Esophagus squamous epithelium (tissue), 5 donors: Measurements from ENCODE around the gene SLAIN2. TPM values are rescaled to one million over a fixed set of nuclear protein-coding genes. Genes with fewer than 3 reads are reported as not detected.

Experiments used
- DNase-seq: peaks from one replicate; lab custom pipeline; 2025; lab: John Stamatoyannopoulos, UW
- H3K27ac ChIP-seq, 4 donors: fragments of 200-600 bp; sonication (generic); one replicate each; pipeline ENCODE4 v1.5.1; 2016 to 2019; ENCODE audit warnings: mild to moderate bottlenecking in 1 of 4
- H3K27me3 ChIP-seq, 4 donors: fragments of 200-600 bp; sonication (generic); 1 replicate in 3 of 4; 2 replicates in 1 of 4; pipeline versions ENCODE4 v1.5.1 to v1.6.0; 2017 to 2021; ENCODE audit warnings: antibody characterized with exemption in 1 of 4
- H3K36me3 ChIP-seq, 3 donors: fragments of 200-600 bp; sonication (generic); one replicate each; pipeline ENCODE4 v1.5.1; 2016 to 2019
- H3K4me1 ChIP-seq, 3 donors: fragments of 200-600 bp; sonication (generic); one replicate each; pipeline ENCODE4 v1.5.1; 2017 to 2019
- H3K4me3 ChIP-seq, 4 donors: fragments of 200-600 bp; sonication (generic); 1 replicate in 3 of 4; 2 replicates in 1 of 4; pipeline ENCODE4 v1.5.1; 2016 to 2019; ENCODE audit warnings: mild to moderate bottlenecking in 2 of 4, moderate library complexity in 1 of 4
- H3K9me3 ChIP-seq, 3 donors: fragments of 200-600 bp; sonication (generic); one replicate each; pipeline ENCODE4 v1.5.1; 2016 to 2019
- POLR2A ChIP-seq, 4 donors: fragments of 450-650 bp; IDR thresholded peaks; one replicate each; pipeline ENCODE4 v1.6.1; 2017; ENCODE audit warnings: antibody characterized with exemption in 4 of 4, mild to moderate bottlenecking in 4 of 4, moderate library complexity in 3 of 4
- WGBS, 2 donors: methylation state at CpG; one replicate each; pipeline ENCODE4 v1.1.5; 2018; 5-methylcytosine and 5-hydroxymethylcytosine counted together
- intact Hi-C: fragments of 100-400 bp; cut with DNase I; formaldehyde crosslinking; loops from one replicate; pipeline ENCODE4 v1.15.0; 2022
- total RNA-seq, 4 donors: library from RNA; depleted of rRNA; stranded (reverse); fragments of >200 nt; gene quantifications; one replicate each; pipeline ENCODE4 v1.1.0, GENCODE V29; 2016
- TF ChIP-seq, protein P1 (sequence below), 6 experiments: fragments of 450-650 bp in 4 of 6; fragments of 200-600 bp in 2 of 6; sonication (generic) in 2 of 6; IDR thresholded peaks; one replicate each; pipeline ENCODE4 v1.5.1; 2016 to 2019; ENCODE audit warnings: antibody characterized with exemption in 6 of 6, mild to moderate bottlenecking in 4 of 6, moderate library complexity in 4 of 6
- donor health status: DM: yes; HTN: yes; CAD: no.

Gene SLAIN2
- total RNA-seq, 4 donors from 2014 or later = 30.1 to 88.9 (median 75.4) TPM

DNA sequence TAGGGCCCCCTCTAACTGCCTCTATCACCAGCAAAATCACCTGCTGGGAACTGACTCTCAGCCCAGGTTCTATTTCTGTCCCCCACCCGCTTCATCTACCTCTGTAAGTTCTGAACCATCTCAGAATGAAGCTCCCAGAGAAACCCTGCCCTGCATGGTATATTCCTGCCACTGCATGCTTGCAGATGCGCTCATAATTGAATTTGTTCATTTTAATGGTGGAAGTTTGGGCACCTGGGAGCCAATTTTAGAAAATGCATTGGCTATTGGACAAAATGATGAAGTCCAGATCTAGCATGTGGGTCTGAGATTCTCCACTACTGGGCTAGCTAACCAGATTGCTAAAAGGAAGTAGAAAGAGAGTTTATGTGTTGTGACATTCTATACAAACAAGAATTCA lies 113.3 kb downstream of the SLAIN2 start:
- Histone ChIP-seq H3K36me3 (no peaks in the 10 kb centered on the region), H3K27ac (no peak overlapping the region), H3K27me3 (no peaks in the 10 kb centered on the region), H3K4me3 (no peak overlapping the region), H3K9me3 (no peaks in the 10 kb centered on the region), H3K4me1 (no peaks in the 10 kb centered on the region)
- DNase-seq = no peak
- 89 to 93% methylated on average over 2 of the region's 2 CpGs for WGBS, 2 donors
- no peak for TF ChIP-seq POLR2A (IDR thresholded peaks at IDR 0.05)
- TF ChIP-seq, protein P1, sequence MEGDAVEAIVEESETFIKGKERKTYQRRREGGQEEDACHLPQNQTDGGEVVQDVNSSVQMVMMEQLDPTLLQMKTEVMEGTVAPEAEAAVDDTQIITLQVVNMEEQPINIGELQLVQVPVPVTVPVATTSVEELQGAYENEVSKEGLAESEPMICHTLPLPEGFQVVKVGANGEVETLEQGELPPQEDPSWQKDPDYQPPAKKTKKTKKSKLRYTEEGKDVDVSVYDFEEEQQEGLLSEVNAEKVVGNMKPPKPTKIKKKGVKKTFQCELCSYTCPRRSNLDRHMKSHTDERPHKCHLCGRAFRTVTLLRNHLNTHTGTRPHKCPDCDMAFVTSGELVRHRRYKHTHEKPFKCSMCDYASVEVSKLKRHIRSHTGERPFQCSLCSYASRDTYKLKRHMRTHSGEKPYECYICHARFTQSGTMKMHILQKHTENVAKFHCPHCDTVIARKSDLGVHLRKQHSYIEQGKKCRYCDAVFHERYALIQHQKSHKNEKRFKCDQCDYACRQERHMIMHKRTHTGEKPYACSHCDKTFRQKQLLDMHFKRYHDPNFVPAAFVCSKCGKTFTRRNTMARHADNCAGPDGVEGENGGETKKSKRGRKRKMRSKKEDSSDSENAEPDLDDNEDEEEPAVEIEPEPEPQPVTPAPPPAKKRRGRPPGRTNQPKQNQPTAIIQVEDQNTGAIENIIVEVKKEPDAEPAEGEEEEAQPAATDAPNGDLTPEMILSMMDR (IDR thresholded peaks at IDR 0.05) = no peak
- intact Hi-C loops = no loop called here

DNA sequence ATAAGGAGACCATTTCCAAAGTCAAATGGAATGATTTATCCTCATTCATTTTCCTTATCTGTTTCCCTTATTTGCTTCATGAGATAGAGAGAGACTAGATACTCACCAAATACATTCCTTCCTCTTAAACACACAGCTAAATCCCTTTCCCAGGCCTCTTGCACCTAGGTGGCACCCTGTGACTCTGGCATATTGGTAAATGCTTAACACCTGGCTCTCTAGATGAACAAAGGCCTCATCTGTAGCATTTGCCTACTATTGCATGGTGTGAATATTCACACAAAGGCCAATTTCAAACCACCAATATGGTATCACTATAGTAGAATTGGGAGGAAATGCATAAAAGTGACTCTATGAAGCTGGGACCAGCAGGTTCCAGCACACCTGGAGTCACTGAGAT lies 119.7 kb downstream of the SLAIN2 start:
- no peak for DNase-seq
- Histone ChIP-seq H3K27me3 (no peaks in the 10 kb centered on the region), H3K27ac (no peak overlapping the region), H3K4me3 (no peak overlapping the region), H3K36me3 (no peaks in the 10 kb centered on the region), H3K4me1 (no peaks in the 10 kb centered on the region), H3K9me3 (peaks cover 0 to 4% (median 0%) of the 10 kb centered on the region in 3 donors)
- TF ChIP-seq POLR2A (IDR thresholded peaks at IDR 0.05) = no peak
- TF ChIP-seq, protein P1 (IDR thresholded peaks at IDR 0.05) = no peak
- intact Hi-C loops = no loop called here

DNA sequence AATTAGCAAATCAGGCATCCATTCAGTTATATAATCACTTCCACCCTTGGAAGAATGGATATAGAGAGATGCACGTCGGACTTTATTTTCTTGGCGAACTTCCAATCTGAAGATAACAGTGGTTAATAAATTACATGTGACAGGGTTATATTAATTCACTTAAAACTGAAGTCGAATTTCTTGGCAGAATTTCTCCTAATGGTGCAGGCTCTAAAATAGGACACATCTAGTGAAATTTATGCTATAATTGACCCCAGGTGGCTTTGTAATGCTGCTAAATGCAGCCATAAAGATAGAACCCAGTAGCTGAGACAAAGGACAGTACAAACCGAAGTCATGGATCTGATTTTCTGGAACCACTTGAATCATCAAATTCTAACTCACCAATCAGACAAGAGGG lies 121.0 kb downstream of the SLAIN2 start:
- intact Hi-C loops = no loop called here
- Histone ChIP-seq H3K4me3 (no peak overlapping the region), H3K36me3 (no peaks in the 10 kb centered on the region), H3K4me1 (no peaks in the 10 kb centered on the region), H3K9me3 (peaks cover 0 to 4% (median 0%) of the 10 kb centered on the region in 3 donors), H3K27ac (no peak overlapping the region), H3K27me3 (no peaks in the 10 kb centered on the region)
- 37 to 55% methylated on average over 5 of the region's 5 CpGs for WGBS, 2 donors
- no peak for DNase-seq
- TF ChIP-seq, protein P1 (IDR thresholded peaks at IDR 0.05) = no peak
- TF ChIP-seq POLR2A (IDR thresholded peaks at IDR 0.05) = no peak

DNA sequence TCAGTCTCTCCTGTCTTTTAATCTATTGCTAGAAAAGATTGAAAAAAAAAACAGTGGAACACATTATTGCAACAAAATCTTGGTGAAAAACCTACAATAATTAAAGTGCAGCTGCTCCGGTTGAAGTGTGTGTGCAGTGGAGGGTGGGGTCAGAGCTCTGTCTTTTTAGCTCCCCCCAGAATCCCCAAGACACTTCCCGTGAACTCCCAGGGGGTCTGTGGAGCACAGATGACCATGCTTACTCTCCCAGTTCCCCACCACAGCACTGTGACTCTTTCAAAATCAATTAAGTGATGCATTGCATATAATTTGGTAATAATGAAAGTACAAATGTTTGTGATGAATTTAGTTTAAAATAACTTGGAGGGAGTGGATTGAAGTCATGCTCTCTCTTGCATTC lies 126.1 kb downstream of the SLAIN2 start:
- WGBS, 2 donors = 42 to 56% methylated on average over 2 of the region's 2 CpGs
- H3K9me3 ChIP-seq = peaks cover 0 to 4% (median 0%) of the 10 kb centered on the region in 3 donors
- no peak overlapping the region for H3K27ac ChIP-seq
- H3K36me3 ChIP-seq = no peaks in the 10 kb centered on the region
- no peaks in the 10 kb centered on the region for H3K27me3 ChIP-seq
- no peak overlapping the region for H3K4me3 ChIP-seq
- DNase-seq = no peak
- no peaks in the 10 kb centered on the region for H3K4me1 ChIP-seq
- TF ChIP-seq POLR2A (IDR thresholded peaks at IDR 0.05) = no peak
- TF ChIP-seq, protein P1 (IDR thresholded peaks at IDR 0.05) = no peak
- intact Hi-C loops = no loop called here

DNA sequence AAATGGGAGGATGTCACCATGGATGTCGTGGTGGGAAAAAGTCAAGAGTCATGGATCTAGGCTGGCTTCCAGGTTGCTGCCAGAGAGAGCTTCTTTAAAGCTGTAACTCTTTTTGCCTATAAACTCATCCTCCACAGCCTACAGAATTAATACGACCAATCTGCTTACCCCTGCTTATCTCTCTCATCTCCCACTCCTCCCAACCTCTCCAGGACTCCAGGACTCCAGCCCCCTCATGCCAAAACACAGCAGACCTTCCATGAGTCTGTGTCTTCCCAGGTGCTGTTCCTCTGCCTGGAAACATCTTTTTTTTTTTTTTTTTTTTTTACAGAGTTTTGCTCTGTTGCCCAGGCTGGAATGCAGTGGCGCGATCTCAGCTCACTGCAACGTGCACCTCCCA lies 126.6 kb downstream of the SLAIN2 start:
- DNase-seq = no peak
- TF ChIP-seq, protein P1 (IDR thresholded peaks at IDR 0.05) = no peak
- no peak for TF ChIP-seq POLR2A (IDR thresholded peaks at IDR 0.05)
- intact Hi-C loops = no loop called here
- Histone ChIP-seq H3K4me3 (no peak overlapping the region), H3K4me1 (no peaks in the 10 kb centered on the region), H3K27me3 (no peaks in the 10 kb centered on the region), H3K27ac (no peak overlapping the region), H3K36me3 (no peaks in the 10 kb centered on the region), H3K9me3 (peaks cover 0 to 4% (median 0%) of the 10 kb centered on the region in 3 donors)
- WGBS, 2 donors = 68 to 76% methylated on average over 4 to 5 of the region's 5 CpGs
